GM13977 (cell line): ENCODE data around the gene COL26A1.

ENCODE experiments used
- DNase-seq: peaks from one replicate; pipeline ENCODE4 v3.0.0; 2012; ENCODE audit warnings: low spot score
- in situ Hi-C: fragments of 300-500 bp; cut with MboI; formaldehyde crosslinking; loops from one replicate; pipeline ENCODE4 v1.12.0; 2022; ENCODE audit warnings: low sequenced_read_pairs, low pct_unique_long_range_greater_than_20kb, mixed read lengths, inconsistent platforms; ENCODE audit not compliant: unreplicated experiment
- TF ChIP-seq, protein P1 (sequence below): IDR thresholded peaks from 2 replicates; pipeline ENCODE4 v1.5.1; 2012; ENCODE audit warnings: mild to moderate bottlenecking, control low read depth; ENCODE audit not compliant: insufficient read depth; ENCODE audit errors: extremely low read depth, missing control alignments

COL26A1 gene

DNA sequence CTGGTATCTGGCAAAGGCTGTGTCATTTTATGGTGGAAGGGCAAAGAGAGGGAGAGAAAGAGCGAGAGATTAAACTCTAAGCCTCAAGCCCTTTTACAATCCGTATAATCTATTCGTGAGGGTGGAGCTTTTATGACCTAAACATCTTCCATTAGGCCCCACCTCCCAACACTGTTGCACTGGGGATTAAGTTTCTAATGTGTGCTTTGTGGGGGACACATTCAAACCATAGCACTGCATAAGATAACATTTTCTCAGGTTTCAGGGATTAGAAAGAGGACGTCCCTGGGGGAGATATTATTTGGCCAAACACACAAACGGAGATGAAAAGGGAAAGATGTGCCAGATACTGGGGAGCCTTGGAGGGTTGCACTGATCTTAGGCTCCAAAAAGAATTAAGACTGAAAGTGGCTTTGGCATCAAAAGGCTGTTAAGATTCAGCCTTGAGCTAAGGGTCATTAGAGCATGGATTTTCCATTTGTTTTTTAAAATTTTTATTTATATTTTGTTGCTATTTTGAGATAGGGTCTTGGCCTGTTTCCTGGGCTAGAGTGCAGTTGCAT lies 19.0 kb downstream of the COL26A1 start:
- TF ChIP-seq, protein P1, sequence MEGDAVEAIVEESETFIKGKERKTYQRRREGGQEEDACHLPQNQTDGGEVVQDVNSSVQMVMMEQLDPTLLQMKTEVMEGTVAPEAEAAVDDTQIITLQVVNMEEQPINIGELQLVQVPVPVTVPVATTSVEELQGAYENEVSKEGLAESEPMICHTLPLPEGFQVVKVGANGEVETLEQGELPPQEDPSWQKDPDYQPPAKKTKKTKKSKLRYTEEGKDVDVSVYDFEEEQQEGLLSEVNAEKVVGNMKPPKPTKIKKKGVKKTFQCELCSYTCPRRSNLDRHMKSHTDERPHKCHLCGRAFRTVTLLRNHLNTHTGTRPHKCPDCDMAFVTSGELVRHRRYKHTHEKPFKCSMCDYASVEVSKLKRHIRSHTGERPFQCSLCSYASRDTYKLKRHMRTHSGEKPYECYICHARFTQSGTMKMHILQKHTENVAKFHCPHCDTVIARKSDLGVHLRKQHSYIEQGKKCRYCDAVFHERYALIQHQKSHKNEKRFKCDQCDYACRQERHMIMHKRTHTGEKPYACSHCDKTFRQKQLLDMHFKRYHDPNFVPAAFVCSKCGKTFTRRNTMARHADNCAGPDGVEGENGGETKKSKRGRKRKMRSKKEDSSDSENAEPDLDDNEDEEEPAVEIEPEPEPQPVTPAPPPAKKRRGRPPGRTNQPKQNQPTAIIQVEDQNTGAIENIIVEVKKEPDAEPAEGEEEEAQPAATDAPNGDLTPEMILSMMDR = no peak
- in situ Hi-C loops = no loop called here
- no peak for DNase-seq

DNA sequence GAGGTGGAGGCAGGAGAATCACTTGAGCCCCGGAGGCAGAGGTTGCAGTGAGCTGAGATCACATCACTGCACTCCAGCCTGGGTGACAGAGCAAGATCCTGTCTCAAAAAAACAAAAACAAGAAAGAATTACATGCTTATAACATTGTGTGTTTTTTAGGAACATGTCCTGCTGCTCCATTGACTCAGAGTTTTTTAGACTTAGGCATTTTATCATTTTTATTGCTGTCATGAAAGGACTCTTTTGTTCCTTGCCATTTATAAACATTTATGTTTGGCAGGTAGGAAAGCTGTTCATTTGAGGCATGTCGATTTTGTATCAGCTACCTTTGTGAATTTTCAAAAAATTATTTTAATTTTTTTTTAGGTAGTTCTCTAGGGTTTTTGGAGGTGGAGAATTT lies 20.3 kb downstream of the COL26A1 start:
- TF ChIP-seq, protein P1 = no peak
- in situ Hi-C loops = no loop called here

DNA sequence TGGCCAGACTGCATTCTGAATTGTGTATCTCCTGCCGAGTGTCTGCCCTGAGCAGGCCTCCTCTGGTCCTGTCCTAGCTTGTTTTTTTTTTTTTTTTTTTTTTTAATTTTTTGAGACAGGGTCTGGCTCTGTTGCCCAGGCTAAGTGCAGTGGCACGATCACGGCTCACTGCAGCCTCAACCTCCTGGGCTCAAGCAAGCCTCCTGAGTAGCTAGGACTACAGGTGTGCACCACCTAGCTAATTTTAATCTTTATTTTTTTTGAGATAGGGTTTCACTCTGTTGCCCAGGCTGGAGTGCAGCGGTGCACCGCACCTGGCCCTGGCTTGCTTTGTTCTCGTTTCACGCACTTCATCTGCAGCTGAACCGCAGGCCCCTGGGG lies 23.5 kb downstream of the COL26A1 start:
- no peak for DNase-seq
- in situ Hi-C loops = no loop called here
- TF ChIP-seq, protein P1 = no peak

More for the DNA sequence above, 20.3 kb downstream of the COL26A1 start:
- DNase-seq = no peak

DNA sequence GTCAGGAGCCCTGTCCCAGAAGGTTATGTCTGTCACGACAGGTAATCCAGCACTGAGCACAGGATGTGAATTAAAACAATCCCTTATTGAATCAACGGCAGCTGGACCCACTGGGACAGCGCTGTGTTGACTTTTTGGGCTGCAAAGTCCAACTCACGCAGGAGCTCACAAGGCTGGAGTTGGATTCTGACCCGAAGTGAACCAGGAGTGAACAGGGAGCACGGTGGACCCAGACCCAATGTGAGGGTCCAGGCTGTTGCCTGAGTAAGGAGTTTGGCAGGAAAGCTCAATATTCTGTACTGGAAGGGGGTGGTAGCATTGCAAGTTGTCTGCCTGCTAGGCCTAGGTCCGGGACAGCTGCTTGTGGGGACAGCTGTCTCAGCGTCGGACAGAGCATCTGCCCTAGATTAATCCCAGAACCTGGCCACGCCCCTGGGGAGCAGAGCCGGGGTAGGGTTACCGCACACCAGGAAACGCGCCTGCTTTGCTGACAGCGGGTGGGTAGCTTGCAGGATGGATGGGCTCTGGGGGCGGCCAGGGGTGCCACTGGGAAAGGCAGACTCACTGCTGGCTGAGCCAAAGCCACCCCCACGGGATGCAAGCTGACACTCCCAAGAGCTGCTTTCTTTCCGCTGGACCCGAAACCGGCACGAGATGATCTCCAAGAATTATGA lies 24.0 kb downstream of the COL26A1 start:
- TF ChIP-seq, protein P1 = no peak
- in situ Hi-C loops = no loop called here
- DNase-seq = no peak

DNA sequence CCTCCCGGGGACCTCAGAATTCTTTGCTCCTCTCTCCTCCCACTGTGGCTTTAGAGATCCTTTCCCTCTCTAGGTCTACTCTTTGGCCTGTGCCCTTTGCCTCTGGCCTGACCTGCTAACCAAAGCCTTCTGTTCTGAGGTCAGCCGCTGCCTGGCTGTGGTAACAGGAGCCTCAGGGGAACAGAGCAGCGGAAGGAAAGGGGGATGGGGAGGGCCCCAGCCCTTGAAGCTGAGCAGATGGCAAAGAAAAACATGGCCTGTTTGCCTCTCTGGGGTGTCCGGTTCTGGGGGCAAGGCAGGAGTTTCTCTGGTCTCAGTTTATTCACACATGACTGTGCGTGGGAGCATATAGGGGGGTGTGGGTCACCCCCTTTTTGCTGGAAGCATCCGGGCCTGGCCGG lies 28.2 kb downstream of the COL26A1 start:
- in situ Hi-C loops = no loop called here
- DNase-seq = peak; percentile 76
- TF ChIP-seq, protein P1 = no peak

DNA sequence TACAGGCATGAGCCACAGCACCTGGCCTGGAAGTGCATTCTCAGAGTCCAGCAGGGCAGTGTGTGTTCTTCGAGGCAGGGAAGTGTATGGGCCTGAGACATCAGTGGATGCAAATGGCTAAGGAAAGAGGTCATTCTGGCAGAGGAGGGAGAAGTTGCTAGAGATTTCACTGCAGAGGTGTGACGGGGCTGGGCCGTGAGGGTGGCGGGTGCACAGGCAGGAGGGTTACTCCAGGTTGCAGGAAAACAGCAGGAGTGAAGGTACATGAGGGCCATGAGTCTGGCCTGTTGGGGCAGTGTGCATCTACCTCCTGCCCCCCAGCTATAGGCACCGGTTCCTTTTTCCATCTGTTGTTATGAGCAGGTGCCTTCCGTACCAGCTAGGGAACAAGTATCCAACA lies 29.3 kb downstream of the COL26A1 start:
- TF ChIP-seq, protein P1 = no peak
- no peak for DNase-seq
- in situ Hi-C loops = no loop called here
